Cardiac muscle cell (in vitro differentiated cells and primary cell): ENCODE results near the gene TEPSIN. TPM values are rescaled to one million over a fixed set of nuclear protein-coding genes. Genes with fewer than 3 reads are reported as not detected.

Experiments used
- DNase-seq, 2 donors: peaks; one replicate each; pipeline versions ENCODE4 v3.0.0 to v3.0.0-alpha.2; 2010 to 2017; ENCODE audit warnings: low read depth in 1 of 2, low spot score in 1 of 2
- H3K27ac ChIP-seq: fragments of 200-600 bp; sonication (generic); 2 replicates; pipeline ENCODE4 v1.5.1; 2016
- H3K27me3 ChIP-seq: fragments of 200-600 bp; sonication (generic); 2 replicates; pipeline ENCODE4 v1.6.0; 2016; ENCODE audit warnings: control low read depth
- H3K36me3 ChIP-seq: fragments of 200-600 bp; sonication (generic); 2 replicates; pipeline ENCODE4 v1.5.1; 2016; ENCODE audit warnings: control low read depth
- H3K4me1 ChIP-seq: fragments of 200-600 bp; sonication (generic); 2 replicates; pipeline ENCODE4 v1.8.1; 2017; ENCODE audit warnings: low read depth, mild to moderate bottlenecking, mixed run types
- H3K4me3 ChIP-seq: fragments of 200-600 bp; sonication (generic); 2 replicates; pipeline ENCODE4 v1.5.1; 2016; ENCODE audit warnings: mild to moderate bottlenecking
- H3K9me3 ChIP-seq: fragments of 200-600 bp; sonication (generic); 2 replicates; pipeline ENCODE4 v1.5.1; 2017; ENCODE audit warnings: low read depth, mild to moderate bottlenecking, control low read depth
- polyA plus RNA-seq: library from polyadenylated mRNA; unstranded; fragments of >200 nt; fragmentation: Nextera tagmentation; extraction: Ambion mirVana; gene quantifications from 2 replicates; pipeline ENCODE4 v1.2.1, GENCODE V29; 2016
- total RNA-seq: library from RNA; depleted of rRNA; stranded (reverse); fragments of >200 nt; gene quantifications from 2 replicates; pipeline ENCODE4 v1.2.3, GENCODE V29; 2016
- TF ChIP-seq, protein P1 (sequence below): IDR thresholded peaks from 2 replicates; pipeline ENCODE4 v1.5.1; 2012; ENCODE audit warnings: low read depth, mild to moderate bottlenecking, low read length

TEPSIN gene, protein sequence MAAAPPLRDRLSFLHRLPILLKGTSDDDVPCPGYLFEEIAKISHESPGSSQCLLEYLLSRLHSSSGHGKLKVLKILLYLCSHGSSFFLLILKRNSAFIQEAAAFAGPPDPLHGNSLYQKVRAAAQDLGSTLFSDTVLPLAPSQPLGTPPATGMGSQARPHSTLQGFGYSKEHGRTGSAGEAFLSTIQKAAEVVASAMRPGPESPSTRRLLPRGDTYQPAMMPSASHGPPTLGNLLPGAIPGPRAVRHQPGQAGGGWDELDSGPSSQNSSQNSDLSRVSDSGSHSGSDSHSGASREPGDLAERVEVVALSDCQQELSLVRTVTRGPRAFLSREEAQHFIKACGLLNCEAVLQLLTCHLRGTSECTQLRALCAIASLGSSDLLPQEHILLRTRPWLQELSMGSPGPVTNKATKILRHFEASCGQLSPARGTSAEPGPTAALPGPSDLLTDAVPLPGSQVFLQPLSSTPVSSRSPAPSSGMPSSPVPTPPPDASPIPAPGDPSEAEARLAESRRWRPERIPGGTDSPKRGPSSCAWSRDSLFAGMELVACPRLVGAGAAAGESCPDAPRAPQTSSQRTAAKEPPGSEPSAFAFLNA
- 42.4 and 52.5 TPM in 2 replicates for total RNA-seq
- 19.7 and 34.8 TPM in 2 replicates for polyA plus RNA-seq

DNA sequence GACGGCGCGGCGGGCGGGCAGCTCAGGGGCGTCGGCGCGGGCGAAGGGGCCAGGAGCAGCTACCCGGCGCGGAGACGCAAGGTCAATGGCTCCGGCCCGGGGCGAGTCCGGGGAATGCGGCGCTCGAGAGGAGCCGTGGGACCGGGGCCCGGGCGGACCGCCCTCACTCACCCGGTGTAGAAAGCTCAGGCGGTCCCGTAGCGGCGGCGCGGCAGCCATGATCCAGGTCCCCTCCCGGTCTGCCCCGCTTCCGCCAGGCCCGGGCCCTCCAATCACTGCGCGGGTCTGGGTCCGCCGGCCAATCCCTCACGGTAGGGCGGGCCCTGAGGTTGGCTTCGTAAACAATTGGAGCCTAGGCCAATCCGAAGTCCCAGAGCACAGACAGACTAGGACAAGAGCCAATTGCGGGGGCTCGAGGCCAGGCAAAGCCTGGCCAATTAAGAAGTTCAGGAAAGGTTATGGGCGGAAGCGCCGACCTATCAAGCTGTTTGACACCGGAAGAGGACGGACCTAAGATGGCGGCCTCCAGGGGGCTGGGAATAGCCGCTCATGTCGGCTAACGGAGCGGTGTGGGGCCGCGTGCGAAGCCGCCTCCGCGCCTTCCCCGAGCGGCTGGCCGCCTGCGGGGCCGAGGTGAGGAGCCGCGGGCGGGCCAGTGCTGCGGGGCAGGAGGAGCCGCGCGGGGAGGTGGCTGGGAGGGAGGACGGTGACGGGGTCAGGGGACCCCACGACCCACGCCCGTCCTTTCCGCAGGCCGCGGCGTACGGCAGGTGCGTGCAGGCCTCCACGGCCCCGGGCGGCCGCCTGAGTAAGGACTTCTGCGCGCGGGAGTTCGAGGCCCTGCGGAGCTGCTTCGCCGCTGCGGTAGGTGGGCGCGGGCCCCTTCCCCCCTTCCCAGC, at the start of gene TEPSIN, which contains the start of gene NDUFAF8:
TEPSIN (minus strand) TSS at position 241 of the 899 bp plus-strand sequence; CDS start at position 219, 22 bp downstream.
NDUFAF8 (plus strand) TSS at position 504 of the 899 bp plus-strand sequence; CDS start at position 550, 46 bp downstream.
- Histone ChIP-seq H3K27me3 (no peaks in the 10 kb centered on the region), H3K4me1 (peaks cover 16% of the 10 kb centered on the region), H3K9me3 (no peaks in the 10 kb centered on the region), H3K27ac (peak within 1 kb of the TSS; percentile 84), H3K36me3 (no peaks in the 10 kb centered on the region), H3K4me3 (peak within 1 kb of the TSS; percentile 85)
- TF ChIP-seq, protein P1, sequence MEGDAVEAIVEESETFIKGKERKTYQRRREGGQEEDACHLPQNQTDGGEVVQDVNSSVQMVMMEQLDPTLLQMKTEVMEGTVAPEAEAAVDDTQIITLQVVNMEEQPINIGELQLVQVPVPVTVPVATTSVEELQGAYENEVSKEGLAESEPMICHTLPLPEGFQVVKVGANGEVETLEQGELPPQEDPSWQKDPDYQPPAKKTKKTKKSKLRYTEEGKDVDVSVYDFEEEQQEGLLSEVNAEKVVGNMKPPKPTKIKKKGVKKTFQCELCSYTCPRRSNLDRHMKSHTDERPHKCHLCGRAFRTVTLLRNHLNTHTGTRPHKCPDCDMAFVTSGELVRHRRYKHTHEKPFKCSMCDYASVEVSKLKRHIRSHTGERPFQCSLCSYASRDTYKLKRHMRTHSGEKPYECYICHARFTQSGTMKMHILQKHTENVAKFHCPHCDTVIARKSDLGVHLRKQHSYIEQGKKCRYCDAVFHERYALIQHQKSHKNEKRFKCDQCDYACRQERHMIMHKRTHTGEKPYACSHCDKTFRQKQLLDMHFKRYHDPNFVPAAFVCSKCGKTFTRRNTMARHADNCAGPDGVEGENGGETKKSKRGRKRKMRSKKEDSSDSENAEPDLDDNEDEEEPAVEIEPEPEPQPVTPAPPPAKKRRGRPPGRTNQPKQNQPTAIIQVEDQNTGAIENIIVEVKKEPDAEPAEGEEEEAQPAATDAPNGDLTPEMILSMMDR = no peak
- peak; percentile 99 to 100 for DNase-seq

DNA sequence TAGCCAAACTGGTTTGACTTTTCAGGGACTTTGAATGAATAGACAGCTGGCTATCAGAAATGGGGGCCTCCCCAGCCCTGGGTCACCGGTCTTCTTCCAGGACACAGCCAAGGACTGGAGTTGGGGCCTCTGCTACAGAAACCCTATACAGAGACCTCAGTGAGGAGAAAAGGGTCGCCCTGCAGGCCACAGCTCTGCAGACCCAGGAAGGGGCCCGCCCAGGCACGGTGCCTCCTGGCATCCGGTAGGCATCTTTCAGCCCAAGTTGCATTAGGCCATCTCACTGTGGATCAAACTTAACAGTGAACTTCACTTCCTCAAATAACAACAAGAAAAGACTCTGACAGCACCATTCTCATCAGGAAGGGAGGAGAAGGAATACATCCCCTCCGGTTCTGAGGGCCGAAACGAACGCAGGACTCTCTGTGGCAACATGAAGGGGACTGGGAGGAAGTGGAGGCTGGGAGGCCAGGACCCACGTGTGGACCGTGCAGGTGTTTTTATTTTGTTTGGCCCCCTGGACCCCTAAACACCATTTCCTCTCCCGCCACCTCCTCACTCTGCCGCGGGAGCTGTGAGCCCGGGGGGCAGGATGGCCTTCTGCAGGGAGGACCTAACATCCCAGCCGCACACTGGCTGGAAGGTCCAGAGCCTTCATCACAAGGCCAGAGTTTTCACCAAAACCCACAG, 49.0 kb upstream of the TEPSIN start:
- TF ChIP-seq, protein P1 = no peak
- Histone ChIP-seq H3K36me3 (peaks cover 5% of the 10 kb centered on the region), H3K27ac (no peak overlapping the region), H3K4me1 (peaks cover 15% of the 10 kb centered on the region), H3K9me3 (no peaks in the 10 kb centered on the region), H3K4me3 (no peak overlapping the region), H3K27me3 (no peaks in the 10 kb centered on the region)
- DNase-seq = no peak

DNA sequence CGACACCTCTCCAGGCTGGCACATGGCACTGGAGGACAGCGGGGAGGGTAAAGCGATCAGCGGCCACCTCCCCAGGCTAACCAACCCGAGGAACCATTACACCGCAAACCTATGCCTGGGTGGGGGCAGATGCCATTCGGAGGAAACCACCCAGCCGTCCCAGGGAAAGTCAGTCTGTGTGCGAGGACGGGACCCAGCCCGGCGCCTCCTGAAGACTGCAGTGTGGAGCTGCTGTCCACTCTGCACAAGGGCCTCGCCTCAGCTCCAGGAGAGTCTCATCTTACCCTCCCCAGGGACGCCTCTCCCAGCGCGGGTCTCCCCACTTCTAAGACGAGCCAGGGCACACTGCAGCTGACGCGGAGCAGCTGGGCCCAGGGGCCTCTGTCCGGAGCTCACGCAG, 48.3 kb upstream of the TEPSIN start:
- H3K36me3 ChIP-seq = peaks cover 7% of the 10 kb centered on the region
- peaks cover 15% of the 10 kb centered on the region for H3K4me1 ChIP-seq
- H3K9me3 ChIP-seq = no peaks in the 10 kb centered on the region
- H3K27me3 ChIP-seq = no peaks in the 10 kb centered on the region
- H3K27ac ChIP-seq = no peak overlapping the region
- TF ChIP-seq, protein P1 = no peak
- H3K4me3 ChIP-seq = no peak overlapping the region
- DNase-seq = no peak

DNA sequence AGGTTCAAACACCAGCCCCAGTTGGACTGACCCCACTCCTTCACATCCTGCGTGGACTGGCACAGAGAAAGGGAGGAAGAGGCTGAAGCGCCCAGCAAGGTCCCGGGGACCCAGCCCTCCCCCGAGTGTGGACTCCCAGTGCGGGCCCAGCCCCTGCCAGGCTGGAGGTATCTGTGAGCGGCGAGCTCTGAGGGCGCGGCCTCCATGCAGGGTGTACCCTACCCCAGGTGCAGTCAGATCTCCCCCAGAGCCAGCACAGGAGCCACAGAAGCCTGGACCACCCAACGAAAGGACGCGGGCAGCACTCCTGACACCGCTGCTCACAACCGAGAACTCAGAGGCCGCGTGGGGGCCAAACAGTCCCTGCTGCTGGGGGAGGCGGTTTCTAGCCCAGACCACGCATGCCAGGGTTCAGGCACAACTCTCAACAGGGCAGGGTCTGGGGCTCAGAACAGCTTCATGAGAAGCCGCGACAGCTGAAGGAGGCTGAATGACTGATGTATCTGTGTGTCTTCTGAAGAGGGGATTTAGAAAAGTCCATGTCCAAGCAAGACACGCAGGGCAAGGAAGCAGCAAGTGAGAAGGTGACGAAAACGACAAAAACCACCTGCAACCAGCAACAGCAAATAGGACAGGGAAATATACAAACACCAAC, 47.8 kb upstream of the TEPSIN start:
- peaks cover 10% of the 10 kb centered on the region for H3K36me3 ChIP-seq
- H3K27me3 ChIP-seq = no peaks in the 10 kb centered on the region
- no peak overlapping the region for H3K27ac ChIP-seq
- TF ChIP-seq, protein P1 = no peak
- peaks cover 10% of the 10 kb centered on the region for H3K4me1 ChIP-seq
- no peak overlapping the region for H3K4me3 ChIP-seq
- no peaks in the 10 kb centered on the region for H3K9me3 ChIP-seq
- no peak for DNase-seq
